ENCODE data around the gene CCR6.

GRCh38 chr6:167134448-167135328 lies 11.8 kb downstream of the CCR6 start:
- TF ChIP-seq NFXL1 (IDR thresholded peaks at IDR 0.05; ENCODE audit: borderline replicate concordance) (no peak), ATF2 (IDR thresholded peaks at IDR 0.05; ENCODE audit: low read length) (no peak), ATF3 (IDR thresholded peaks at IDR 0.05; ENCODE audit: borderline replicate concordance, extremely low read depth, low read depth, low read length) (no peak), POLR2AphosphoS5 (IDR thresholded peaks at IDR 0.05; ENCODE audit: low read length) (no peak), POLR2A (IDR thresholded peaks at IDR 0.05; ENCODE audit: low read depth, low read length) (no peak)
- TF ChIP-seq, protein P1, sequence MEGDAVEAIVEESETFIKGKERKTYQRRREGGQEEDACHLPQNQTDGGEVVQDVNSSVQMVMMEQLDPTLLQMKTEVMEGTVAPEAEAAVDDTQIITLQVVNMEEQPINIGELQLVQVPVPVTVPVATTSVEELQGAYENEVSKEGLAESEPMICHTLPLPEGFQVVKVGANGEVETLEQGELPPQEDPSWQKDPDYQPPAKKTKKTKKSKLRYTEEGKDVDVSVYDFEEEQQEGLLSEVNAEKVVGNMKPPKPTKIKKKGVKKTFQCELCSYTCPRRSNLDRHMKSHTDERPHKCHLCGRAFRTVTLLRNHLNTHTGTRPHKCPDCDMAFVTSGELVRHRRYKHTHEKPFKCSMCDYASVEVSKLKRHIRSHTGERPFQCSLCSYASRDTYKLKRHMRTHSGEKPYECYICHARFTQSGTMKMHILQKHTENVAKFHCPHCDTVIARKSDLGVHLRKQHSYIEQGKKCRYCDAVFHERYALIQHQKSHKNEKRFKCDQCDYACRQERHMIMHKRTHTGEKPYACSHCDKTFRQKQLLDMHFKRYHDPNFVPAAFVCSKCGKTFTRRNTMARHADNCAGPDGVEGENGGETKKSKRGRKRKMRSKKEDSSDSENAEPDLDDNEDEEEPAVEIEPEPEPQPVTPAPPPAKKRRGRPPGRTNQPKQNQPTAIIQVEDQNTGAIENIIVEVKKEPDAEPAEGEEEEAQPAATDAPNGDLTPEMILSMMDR (IDR thresholded peaks at IDR 0.05 in 2 of 3, conservative IDR thresholded peaks at IDR 0.05 in 1 of 3; ENCODE audit: control insufficient read depth in 2 of 3, extremely low read depth in 1 of 3, insufficient read depth in 1 of 3, low read depth in 3 of 3, low read length in 3 of 3), result no peak

All from GM12878 (cell line).